ENCODE data around the gene AOPEP.
A peak's percentile ranks its signal among the peaks of the same experiment; 100 is the strongest.
"Not testable (repeated sequence)": the region's sequence is repeated elsewhere in the genome, so short reads cannot be mapped to it uniquely, and the experiment has no call there.

The AOPEP gene

GRCh38 chr9:95018099-95018936 lies 291.8 kb downstream of the AOPEP start:
- peak; percentile 94 for DNase-seq (ENCODE audit: low spot score)

- not testable (repeated sequence) for DNase-seq (ENCODE audit: low spot score)
These were observed 294.1 kb downstream of the AOPEP start for GRCh38 chr9:95020644-95021043.

DNA sequence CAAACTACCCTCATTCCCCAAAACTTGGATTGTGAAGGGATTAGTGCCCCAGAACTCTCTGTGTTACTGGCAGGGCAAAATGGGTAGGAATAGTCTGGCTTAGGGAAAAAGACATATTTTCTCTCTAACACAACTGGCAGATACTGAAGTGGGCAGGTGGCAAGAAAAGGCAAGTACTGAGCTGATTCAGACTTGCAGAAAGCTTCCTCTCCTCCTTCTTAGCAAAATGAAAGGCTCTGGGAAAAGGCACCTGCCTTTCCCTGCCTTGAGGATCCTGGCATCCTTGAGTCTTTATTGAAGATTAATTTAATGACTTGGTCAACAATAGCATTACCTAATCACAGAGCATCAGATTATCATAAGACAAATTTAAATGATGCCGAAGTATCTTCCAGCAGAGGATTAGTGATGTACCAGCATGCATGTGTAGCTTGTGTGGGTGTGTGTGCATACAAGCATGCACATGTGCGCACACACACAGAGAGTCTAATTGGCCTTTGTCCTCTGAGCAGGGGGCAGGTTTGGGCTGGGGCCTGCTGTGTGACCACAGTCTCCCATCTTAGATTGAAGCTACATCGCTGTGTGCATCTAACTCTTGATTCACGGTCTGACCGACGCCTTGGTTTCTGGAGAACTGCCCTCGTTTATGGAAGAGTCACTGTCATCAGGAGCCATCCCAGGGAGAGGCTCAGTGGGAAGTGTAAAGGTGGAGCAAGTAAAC lies 294.8 kb downstream of the AOPEP start:
- DNase-seq (ENCODE audit: low spot score) = no peak

GRCh38 chr9:95022657-95023056 lies 296.2 kb downstream of the AOPEP start:
- DNase-seq (ENCODE audit: low spot score) = no peak

DNA sequence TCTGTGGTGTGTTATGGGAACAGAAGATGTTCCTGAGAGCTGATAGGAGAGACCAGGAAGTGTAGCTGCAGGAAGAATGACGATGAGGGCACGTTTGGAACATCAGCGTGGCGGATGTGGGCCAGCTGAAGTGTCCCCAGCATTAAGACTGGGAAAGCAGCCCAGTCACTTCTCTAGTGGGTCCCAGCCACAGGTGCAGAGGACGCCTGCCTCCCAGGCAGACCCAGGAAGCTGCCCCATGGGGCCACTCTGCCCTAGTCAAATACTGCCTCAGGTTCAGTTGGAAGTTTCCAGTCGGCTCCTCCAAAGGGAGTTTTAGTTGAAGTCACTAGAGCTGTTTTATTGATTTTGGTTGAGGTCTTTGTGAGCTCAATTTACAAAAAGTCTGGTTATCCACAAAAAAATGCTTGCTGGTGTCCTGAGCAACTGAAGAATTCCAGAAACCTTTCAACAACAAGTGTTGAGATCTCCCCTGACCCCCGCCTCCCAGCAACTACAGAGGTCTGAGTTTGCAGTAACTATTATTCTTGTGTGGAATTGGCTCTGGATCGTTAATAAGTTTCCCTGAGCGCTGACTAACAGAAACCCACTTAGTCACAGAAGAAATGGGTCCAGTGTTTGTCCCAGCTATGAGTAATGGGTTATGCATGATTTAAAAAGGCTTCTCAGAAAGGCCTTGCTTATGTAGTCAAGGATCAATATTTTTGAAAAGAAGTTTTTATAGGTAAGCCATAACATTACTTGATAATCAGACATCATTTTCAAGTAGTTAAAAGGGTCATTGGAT lies 296.9 kb downstream of the AOPEP start:
- peak; percentile 96 for DNase-seq (ENCODE audit: low spot score)

- DNase-seq (ENCODE audit: low spot score) = peak; percentile 72
These were observed 297.7 kb downstream of the AOPEP start for GRCh38 chr9:95024097-95024671.

- DNase-seq (ENCODE audit: low spot score) = peak; percentile 97
These were observed 299.0 kb downstream of the AOPEP start for GRCh38 chr9:95025213-95026147.

GRCh38 chr9:95026148-95026524 lies 299.6 kb downstream of the AOPEP start:
- no peak for DNase-seq (ENCODE audit: low spot score)

DNA sequence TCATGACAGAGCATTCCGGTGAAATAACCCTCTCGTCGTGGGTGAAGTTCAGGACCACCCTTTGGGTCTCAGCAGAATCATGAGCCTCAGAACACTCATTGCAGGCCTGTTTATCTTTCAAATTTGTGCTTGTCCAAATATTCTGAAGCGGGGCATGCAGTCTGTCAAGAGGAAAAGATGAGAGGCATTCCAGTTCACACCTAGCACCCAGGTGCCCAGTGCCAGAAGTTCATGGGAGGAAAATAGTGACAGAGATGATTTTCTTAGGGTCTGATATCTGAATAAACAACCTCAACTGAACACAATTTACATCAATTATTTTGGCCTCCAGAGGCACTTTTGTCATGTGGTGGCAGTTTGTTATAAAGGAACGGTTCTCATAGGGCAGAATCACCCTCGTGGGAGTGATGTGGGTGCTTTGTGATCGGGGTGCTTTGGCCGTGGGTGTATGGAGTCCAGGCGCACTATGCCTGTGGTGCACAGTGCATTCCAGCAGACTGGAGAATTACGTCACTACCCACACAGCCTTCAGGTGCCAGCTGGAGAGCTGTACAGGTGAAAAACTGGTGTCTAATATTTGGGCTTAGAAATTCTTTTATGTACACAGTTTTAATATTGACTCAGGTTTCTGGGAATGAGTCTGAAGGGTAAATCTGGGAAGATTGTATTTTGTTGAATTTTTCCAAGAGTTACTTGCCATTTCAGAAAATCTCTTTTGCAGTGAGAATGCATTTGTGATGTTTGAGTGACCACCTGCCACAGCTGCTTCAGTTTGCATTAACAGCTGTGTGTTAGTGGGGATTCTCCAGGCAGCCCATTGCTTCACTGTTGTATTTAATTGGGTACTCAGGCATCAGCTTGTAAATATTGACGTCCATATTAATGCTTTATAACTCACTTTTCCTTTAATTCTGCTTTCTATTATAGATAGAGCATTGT lies 301.7 kb downstream of the AOPEP start:
- DNase-seq (ENCODE audit: low spot score) = peak; percentile 59

- DNase-seq (ENCODE audit: low spot score) = no peak
These were observed 302.3 kb downstream of the AOPEP start for GRCh38 chr9:95028853-95029219.

GRCh38 chr9:95029288-95029687 lies 302.8 kb downstream of the AOPEP start:
- no peak for DNase-seq (ENCODE audit: low spot score)

DNA sequence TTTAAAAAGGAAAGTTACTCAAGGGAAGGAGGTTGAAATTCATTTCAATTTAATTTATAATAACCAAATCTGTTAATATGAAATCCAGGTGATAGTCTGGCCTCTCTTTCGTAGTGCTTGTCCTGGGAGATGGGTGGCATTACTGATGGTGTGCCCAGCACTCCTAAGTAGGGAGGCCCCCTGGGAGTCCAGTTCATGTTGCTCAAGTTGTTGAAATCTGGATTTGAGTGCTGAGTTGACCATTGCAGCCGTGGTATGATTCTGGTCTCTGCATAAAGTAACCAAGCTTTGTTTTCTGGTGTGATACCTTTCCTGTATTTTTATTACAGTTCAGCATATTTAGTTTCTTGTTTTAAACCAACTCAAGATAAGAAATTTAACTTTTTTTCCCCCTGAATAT lies 303.2 kb downstream of the AOPEP start:
- no peak for DNase-seq (ENCODE audit: low spot score)

DNA sequence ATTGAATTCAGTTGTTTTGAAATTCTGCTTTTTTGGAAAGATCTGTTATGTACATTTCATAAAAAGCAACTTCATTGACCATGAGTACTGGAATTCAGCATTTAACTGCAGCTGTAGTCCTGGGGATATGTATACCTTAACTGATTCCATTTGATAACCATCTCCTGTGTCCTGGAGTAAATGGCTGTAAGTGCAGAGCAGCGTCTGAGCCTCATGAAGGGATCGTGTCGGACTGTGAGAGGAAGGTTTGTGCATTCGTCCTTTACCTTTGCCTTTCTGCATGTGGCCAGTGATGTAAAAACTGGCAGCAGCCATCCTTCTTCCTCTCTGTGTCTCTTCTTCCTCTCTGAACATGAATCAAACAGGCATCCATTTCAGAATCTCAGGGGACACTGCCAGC lies 303.8 kb downstream of the AOPEP start:
- DNase-seq (ENCODE audit: low spot score) = no peak

DNA sequence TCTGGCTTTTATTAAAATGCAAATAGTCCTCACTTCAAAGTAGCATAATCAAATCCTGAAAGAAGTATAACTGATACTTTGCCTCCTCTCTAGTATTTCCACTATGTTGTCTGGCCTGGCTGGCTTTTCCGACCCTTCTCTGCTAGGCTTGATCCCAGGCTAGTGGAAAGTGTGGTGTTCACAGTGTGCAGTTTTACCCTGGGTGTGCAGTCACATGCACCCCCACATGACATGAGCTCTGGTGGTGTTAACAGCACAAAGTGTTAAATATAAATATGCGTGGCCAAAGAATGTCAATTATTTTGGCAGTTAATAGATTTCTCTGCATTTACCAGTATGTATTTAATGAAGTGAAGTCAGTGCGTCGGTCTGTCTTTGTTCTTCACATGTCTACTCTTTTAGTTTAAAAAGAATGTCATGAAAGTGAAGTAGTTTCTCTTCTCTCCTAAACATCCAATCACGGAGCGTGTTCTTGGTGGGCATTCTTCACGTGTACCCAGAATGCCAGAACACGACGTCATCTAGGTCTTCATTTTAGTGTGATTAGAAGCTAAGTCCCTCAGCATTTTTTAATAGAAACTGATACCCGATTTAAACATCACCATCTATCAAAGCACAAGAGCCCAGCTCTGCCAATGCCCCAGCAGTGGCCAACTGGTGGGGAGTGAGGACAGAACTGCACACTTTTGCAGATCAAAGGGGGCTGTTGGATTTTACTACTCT lies 304.6 kb downstream of the AOPEP start:
- no peak for DNase-seq (ENCODE audit: low spot score)

DNA sequence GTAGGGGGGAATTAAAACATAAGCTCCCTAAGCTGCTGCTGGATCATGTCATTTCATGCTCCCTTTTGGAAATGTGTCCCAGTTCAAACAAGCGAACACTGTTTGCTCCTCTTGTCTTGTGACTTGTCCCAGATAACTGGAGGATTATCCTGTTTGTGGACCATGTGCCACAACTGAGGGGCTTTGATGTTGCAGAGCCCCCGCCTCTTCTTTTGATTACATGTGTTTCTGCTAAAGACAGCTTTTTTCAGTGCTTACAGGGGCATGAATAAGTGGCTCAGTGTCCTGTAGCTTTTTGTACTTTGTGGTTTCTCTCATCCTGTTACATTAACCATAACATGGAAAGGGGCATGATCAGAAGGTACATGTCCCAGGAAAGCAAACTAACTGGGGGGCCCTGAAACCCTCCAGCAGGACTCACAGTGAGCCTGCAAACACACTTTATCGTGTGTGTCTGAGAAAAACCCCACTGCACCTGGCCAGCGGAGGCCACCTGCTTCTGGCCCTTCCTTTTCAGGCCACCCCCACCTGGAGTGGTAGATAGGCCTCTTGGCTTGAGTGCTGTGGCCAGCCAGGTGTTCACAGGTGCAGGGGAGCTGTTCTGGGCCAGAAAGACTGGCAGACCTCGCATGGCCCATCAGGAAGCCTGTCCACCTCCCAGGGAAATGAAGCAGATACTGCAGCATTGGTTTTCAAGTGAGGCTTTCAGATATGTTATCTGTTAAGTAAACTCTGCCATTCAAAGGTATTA lies 305.4 kb downstream of the AOPEP start:
- no peak for DNase-seq (ENCODE audit: low spot score)

DNA sequence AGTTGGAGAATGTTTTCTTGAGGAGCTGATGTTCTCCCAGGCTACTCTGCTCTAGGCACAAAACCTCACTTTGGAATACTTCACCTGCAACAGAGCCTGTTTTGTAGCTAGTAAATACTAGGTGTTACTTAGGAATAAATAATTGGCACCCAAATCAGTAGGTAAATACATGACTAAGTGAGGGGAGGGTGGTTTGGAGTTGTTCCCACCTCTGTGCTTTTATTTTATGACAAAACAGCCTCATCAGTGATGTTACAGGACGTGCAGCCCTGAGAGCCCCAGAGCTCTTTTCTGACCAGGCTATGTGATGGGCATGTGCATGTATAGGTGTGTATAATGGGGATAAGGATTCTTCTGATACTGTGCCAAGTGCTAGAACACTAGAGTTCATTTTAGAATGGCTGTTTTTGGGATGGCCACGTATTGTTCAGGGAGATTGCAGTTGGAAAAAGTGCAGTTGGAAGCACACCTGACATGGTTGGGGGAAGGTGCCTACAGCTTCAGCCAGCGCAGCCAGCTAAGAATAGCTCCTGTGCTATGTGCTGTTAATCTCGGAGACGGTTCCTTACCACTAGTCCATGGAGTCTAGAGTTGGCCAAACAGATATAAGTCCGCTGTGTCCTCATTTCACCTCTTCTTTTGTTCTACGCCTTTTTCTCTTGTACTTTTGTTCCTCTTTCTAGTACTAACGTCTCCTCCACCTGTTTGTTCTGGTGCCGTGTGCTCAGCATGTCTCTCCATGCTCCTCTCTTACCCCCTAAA lies 306.3 kb downstream of the AOPEP start:
- DNase-seq (ENCODE audit: low spot score) = no peak

DNA sequence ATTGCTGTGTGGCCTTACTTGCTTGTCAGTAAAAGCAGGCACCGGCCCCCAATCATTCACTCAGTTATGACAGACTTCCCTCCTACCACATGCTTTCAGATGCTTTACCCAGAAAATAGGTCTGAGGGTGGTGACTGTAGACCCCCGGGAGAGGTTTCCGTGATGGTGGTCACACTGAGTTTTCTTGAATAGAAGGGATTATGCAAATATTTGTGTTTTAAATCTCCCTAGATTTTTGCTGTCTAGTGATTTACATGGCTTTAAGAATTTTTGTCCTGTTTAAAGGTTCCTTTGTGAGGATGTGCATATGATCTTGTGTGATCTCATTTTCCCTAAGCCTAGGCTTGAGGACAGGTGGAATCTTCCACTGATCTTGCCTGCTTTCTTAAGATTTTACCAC lies 309.3 kb downstream of the AOPEP start:
- DNase-seq (ENCODE audit: low spot score) = no peak

- DNase-seq (ENCODE audit: low spot score) = no peak
These were observed 310.2 kb downstream of the AOPEP start for GRCh38 chr9:95036676-95037075.
